Endodermal cell (in vitro differentiated cells): Measurements from ENCODE around the gene EPYC. TPM values are rescaled to one million over a fixed set of nuclear protein-coding genes. Genes with fewer than 3 reads are reported as not detected.

Source experiments
- DNase-seq: peaks from one replicate; pipeline ENCODE4 v3.0.0-alpha.2; 2017
- H3K27ac ChIP-seq: 2 replicates; pipeline ENCODE4 v1.5.1; 2013; ENCODE audit warnings: mild to moderate bottlenecking, low read depth, low read length, moderate library complexity
- H3K27me3 ChIP-seq: 2 replicates; pipeline ENCODE4 v1.6.1; 2013; ENCODE audit warnings: mild to moderate bottlenecking, low read length, moderate library complexity; ENCODE audit not compliant: insufficient read depth, control insufficient read depth, poor library complexity, severe bottlenecking
- H3K36me3 ChIP-seq: 2 replicates; pipeline ENCODE4 v1.7.0; 2013; ENCODE audit warnings: mild to moderate bottlenecking, low read length, moderate library complexity; ENCODE audit not compliant: control insufficient read depth, insufficient read depth
- H3K4me1 ChIP-seq: one replicate; pipeline ENCODE4 v1.7.0; 2013; ENCODE audit warnings: low read length; ENCODE audit not compliant: control insufficient read depth, insufficient read depth
- H3K4me3 ChIP-seq: 2 replicates; pipeline ENCODE4 v1.5.1; 2013; ENCODE audit warnings: mild to moderate bottlenecking, low read length, moderate library complexity
- H3K9ac ChIP-seq: 2 replicates; pipeline ENCODE4 v1.6.1; 2013; ENCODE audit warnings: mild to moderate bottlenecking, low read length, moderate library complexity; ENCODE audit not compliant: poor library complexity, severe bottlenecking; ENCODE audit errors: extremely low read depth
- H3K9me3 ChIP-seq: 2 replicates; pipeline ENCODE4 v1.6.1; 2013; ENCODE audit warnings: mild to moderate bottlenecking, low read length, moderate library complexity; ENCODE audit not compliant: control insufficient read depth
- H3K27ac Mint-ChIP-seq: 2 replicates; pipeline ENCODE4 v1.8.0; 2020; ENCODE audit warnings: mixed read lengths
- H3K27me3 Mint-ChIP-seq: 2 replicates; pipeline ENCODE4 v1.8.0; 2021; ENCODE audit warnings: mild to moderate bottlenecking, mixed read lengths; ENCODE audit not compliant: insufficient read depth
- H3K36me3 Mint-ChIP-seq: 2 replicates; pipeline ENCODE4 v1.8.0; 2020; ENCODE audit warnings: low read depth, mixed read lengths
- H3K4me1 Mint-ChIP-seq: 2 replicates; pipeline ENCODE4 v1.8.0; 2020; ENCODE audit warnings: mixed read lengths
- H3K4me3 Mint-ChIP-seq: 2 replicates; pipeline ENCODE4 v1.8.0; 2020; ENCODE audit warnings: mild to moderate bottlenecking, moderate library complexity, mixed read lengths
- H3K9me3 Mint-ChIP-seq: 2 replicates; pipeline ENCODE4 v1.8.0; 2020; ENCODE audit warnings: mild to moderate bottlenecking, mixed read lengths
- CTCF ChIP-seq: fragments of 200-600 bp; sonication (generic); conservative IDR thresholded peaks from 2 replicates; pipeline ENCODE4 v1.5.0; 2021; ENCODE audit warnings: antibody characterized with exemption, mild to moderate bottlenecking
- WGBS, 2 experiments: methylation state at CpG; one replicate each; pipeline versions ENCODE4 v1.1.5 to v1.1.7; 2013; ENCODE audit warnings: missing lambda C conversion rate in 2 of 2, mixed read lengths in 1 of 2; ENCODE audit not compliant: insufficient coverage in 1 of 2, insufficient read length in 1 of 2; 5-methylcytosine and 5-hydroxymethylcytosine counted together
- total RNA-seq, 2 donors: library from RNA; stranded (reverse); fragmentation: NEBNext Ultra II Directional in 1 of 2; extraction: Animal tissue kit (Norgen Biotek cat#: 25700) in 1 of 2; gene quantifications; 2 replicates in 1 of 2; 3 replicates in 1 of 2; pipeline ENCODE4 v1.2.1, GENCODE V29; 2021

EPYC gene
- total RNA-seq, 2 donors from 2014 or later, result not detected

- H3K4me1 Mint-ChIP-seq, result peaks cover 7% of the 10 kb centered on the region
- no peak overlapping the region for H3K4me3 ChIP-seq
- H3K27me3 ChIP-seq, result no peaks in the 10 kb centered on the region
- no peak overlapping the region for H3K27ac ChIP-seq
- 80% methylated on average over 1 of the region's 1 CpG; no CpG with 5 or more reads in 1 of the 2 experiments for WGBS, 2 experiments
- peaks cover 18% of the 10 kb centered on the region for H3K27me3 Mint-ChIP-seq
- no peak overlapping the region for H3K4me3 Mint-ChIP-seq
- H3K27ac Mint-ChIP-seq, result no peak overlapping the region
- no peaks in the 10 kb centered on the region for H3K36me3 Mint-ChIP-seq
- no peaks in the 10 kb centered on the region for H3K9me3 ChIP-seq
- no peak overlapping the region for H3K9ac ChIP-seq
- H3K9me3 Mint-ChIP-seq, result no peaks in the 10 kb centered on the region
- no peaks in the 10 kb centered on the region for H3K4me1 ChIP-seq
- no peak for DNase-seq
- H3K36me3 ChIP-seq, result no peaks in the 10 kb centered on the region
- TF ChIP-seq CTCF, result no peak
Observed at GRCh38 chr12:90977224-90977623, 27.5 kb downstream of the EPYC start.

GRCh38 chr12:90974286-90974685 lies 30.5 kb downstream of the EPYC start:
- Histone ChIP-seq H3K27me3 (no peaks in the 10 kb centered on the region), H3K4me1 (no peaks in the 10 kb centered on the region), H3K27ac (no peak overlapping the region), H3K9me3 (no peaks in the 10 kb centered on the region), H3K9ac (no peak overlapping the region), H3K4me3 (no peak overlapping the region), H3K36me3 (no peaks in the 10 kb centered on the region)
- no peak for TF ChIP-seq CTCF
- no peak for DNase-seq
- Mint-ChIP-seq H3K27me3 (no peaks in the 10 kb centered on the region), H3K4me1 (peaks cover 7% of the 10 kb centered on the region), H3K27ac (no peak overlapping the region), H3K4me3 (no peak overlapping the region), H3K9me3 (no peaks in the 10 kb centered on the region), H3K36me3 (no peaks in the 10 kb centered on the region)

GRCh38 chr12:90972226-90972625 lies 32.5 kb downstream of the EPYC start:
- no peak overlapping the region for H3K27ac Mint-ChIP-seq

More at GRCh38 chr12:90972226-90972625, 32.5 kb downstream of the EPYC start:
- no peaks in the 10 kb centered on the region for H3K27me3 ChIP-seq
- Mint-ChIP-seq H3K27me3 (no peaks in the 10 kb centered on the region), H3K4me1 (peaks cover 7% of the 10 kb centered on the region), H3K36me3 (no peaks in the 10 kb centered on the region), H3K9me3 (no peaks in the 10 kb centered on the region), H3K4me3 (no peak overlapping the region)
- TF ChIP-seq CTCF, result no peak
- H3K27ac ChIP-seq, result no peak overlapping the region
- H3K4me1 ChIP-seq, result no peaks in the 10 kb centered on the region
- no peaks in the 10 kb centered on the region for H3K36me3 ChIP-seq
- H3K9ac ChIP-seq, result no peak overlapping the region
- H3K9me3 ChIP-seq, result no peaks in the 10 kb centered on the region
- no peak for DNase-seq
- no peak overlapping the region for H3K4me3 ChIP-seq
